SK-N-SH treated with all-trans-retinoic acid at 6 μM for 48 hours (cell line): ENCODE results near the gene PCBP3.

ENCODE experiments used
- ATAC-seq: fragments of 200-7000 bp; cut with Tn5 transposase; 3 replicates; pipeline ENCODE4 v1.9.1; 2020; ENCODE audit warnings: mild to moderate bottlenecking, moderate library complexity
- ARNTL ChIP-seq: fragments of 450-650 bp; formaldehyde crosslinking; IDR thresholded peaks from 2 replicates; pipeline ENCODE4 v1.5.0; 2020; ENCODE audit warnings: low read depth, mild to moderate bottlenecking, moderate library complexity, borderline replicate concordance
- BACH2 ChIP-seq: fragments of 250-450 bp; sonication (Bioruptor Pico); IDR thresholded peaks from 2 replicates; pipeline ENCODE4 v1.9.0; 2021; ENCODE audit warnings: mild to moderate bottlenecking, borderline replicate concordance
- CSDC2 ChIP-seq: fragments of 250-450 bp; sonication (Bioruptor Pico); IDR thresholded peaks from 2 replicates; pipeline ENCODE4 v1.5.0; 2020; ENCODE audit warnings: mild to moderate bottlenecking, moderate library complexity
- ESRRG ChIP-seq: fragments of 250-450 bp; sonication (Bioruptor Pico); IDR thresholded peaks from 2 replicates; pipeline ENCODE4 v1.6.1; 2021; ENCODE audit warnings: mild to moderate bottlenecking
- GLIS3 ChIP-seq: fragments of 250-450 bp; sonication (Bioruptor Pico); IDR thresholded peaks from 2 replicates; pipeline ENCODE4 v1.5.0; 2020; ENCODE audit warnings: mild to moderate bottlenecking, moderate library complexity
- ISL1 ChIP-seq: fragments of 250-450 bp; sonication (Bioruptor Pico); IDR thresholded peaks from 2 replicates; pipeline ENCODE4 v2.1.2; 2022; ENCODE audit warnings: mild to moderate bottlenecking, moderate library complexity
- OSR1 ChIP-seq: fragments of 250-450 bp; sonication (Bioruptor Pico); IDR thresholded peaks from 2 replicates; pipeline ENCODE4 v1.8.0; 2022; ENCODE audit warnings: moderate library complexity, mild to moderate bottlenecking, inconsistent platforms
- PATZ1 ChIP-seq: fragments of 250-450 bp; sonication (Bioruptor Pico); IDR thresholded peaks from 2 replicates; pipeline ENCODE4 v1.8.0; 2020; ENCODE audit warnings: mild to moderate bottlenecking, moderate library complexity, borderline replicate concordance
- RARB ChIP-seq: fragments of 250-450 bp; sonication (Bioruptor Pico); IDR thresholded peaks from 2 replicates; pipeline ENCODE4 v1.8.0; 2021; ENCODE audit warnings: mild to moderate bottlenecking, moderate library complexity
- TCF4 ChIP-seq: fragments of 250-450 bp; sonication (Bioruptor Pico); IDR thresholded peaks from 2 replicates; pipeline ENCODE4 v1.8.0; 2021; ENCODE audit warnings: mild to moderate bottlenecking, moderate library complexity, borderline replicate concordance
- TOX ChIP-seq: fragments of 250-450 bp; sonication (Bioruptor Pico); IDR thresholded peaks from 2 replicates; pipeline ENCODE4 v1.8.0; 2021; ENCODE audit warnings: mild to moderate bottlenecking, moderate library complexity, borderline replicate concordance
- TSHZ2 ChIP-seq: fragments of 250-450 bp; sonication (Bioruptor Pico); IDR thresholded peaks from 2 replicates; pipeline ENCODE4 v1.5.0; 2020; ENCODE audit warnings: mild to moderate bottlenecking, moderate library complexity
- ZFP30 ChIP-seq: fragments of 450-650 bp; formaldehyde crosslinking; IDR thresholded peaks from 2 replicates; pipeline ENCODE4 v1.5.0; 2022; ENCODE audit warnings: mild to moderate bottlenecking, moderate library complexity
- ZNF8 ChIP-seq: fragments of 450-650 bp; formaldehyde crosslinking; IDR thresholded peaks from 2 replicates; pipeline ENCODE4 v1.5.0; 2020; ENCODE audit warnings: mild to moderate bottlenecking, moderate library complexity
- TF ChIP-seq, protein P1 (sequence below): fragments of 250-450 bp; sonication (Bioruptor Pico); IDR thresholded peaks from 2 replicates; pipeline ENCODE4 v1.8.0; 2021; ENCODE audit warnings: low read depth, mild to moderate bottlenecking, moderate library complexity, borderline replicate concordance
- TF ChIP-seq, protein P2 (sequence below): fragments of 250-450 bp; sonication (Bioruptor Pico); IDR thresholded peaks from 2 replicates; pipeline ENCODE4 v1.5.1; 2021; ENCODE audit warnings: mild to moderate bottlenecking, moderate library complexity

Gene PCBP3

GRCh38 chr21:45835301-45836267 lies 192.1 kb downstream of the PCBP3 start:
- TF ChIP-seq TOX (CRISPR knock-in tag) (no peak), ZFP30 (CRISPR knock-in tag) (no peak), RARB (CRISPR knock-in tag) (no peak), TCF4 (CRISPR knock-in tag) (no peak), ESRRG (CRISPR knock-in tag) (no peak), BACH2 (CRISPR knock-in tag) (no peak), GLIS3 (no peak), CSDC2 (CRISPR knock-in tag) (no peak), ZNF8 (CRISPR knock-in tag) (no peak), TSHZ2 (CRISPR knock-in tag) (no peak), ISL1 (CRISPR knock-in tag) (no peak)
- TF ChIP-seq, protein P1, sequence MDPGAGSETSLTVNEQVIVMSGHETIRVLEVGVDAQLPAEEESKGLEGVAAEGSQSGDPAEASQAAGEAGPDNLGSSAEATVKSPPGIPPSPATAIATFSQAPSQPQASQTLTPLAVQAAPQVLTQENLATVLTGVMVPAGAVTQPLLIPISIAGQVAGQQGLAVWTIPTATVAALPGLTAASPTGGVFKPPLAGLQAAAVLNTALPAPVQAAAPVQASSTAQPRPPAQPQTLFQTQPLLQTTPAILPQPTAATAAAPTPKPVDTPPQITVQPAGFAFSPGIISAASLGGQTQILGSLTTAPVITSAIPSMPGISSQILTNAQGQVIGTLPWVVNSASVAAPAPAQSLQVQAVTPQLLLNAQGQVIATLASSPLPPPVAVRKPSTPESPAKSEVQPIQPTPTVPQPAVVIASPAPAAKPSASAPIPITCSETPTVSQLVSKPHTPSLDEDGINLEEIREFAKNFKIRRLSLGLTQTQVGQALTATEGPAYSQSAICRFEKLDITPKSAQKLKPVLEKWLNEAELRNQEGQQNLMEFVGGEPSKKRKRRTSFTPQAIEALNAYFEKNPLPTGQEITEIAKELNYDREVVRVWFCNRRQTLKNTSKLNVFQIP (CRISPR knock-in tag) = no peak
- TF ChIP-seq, protein P2, sequence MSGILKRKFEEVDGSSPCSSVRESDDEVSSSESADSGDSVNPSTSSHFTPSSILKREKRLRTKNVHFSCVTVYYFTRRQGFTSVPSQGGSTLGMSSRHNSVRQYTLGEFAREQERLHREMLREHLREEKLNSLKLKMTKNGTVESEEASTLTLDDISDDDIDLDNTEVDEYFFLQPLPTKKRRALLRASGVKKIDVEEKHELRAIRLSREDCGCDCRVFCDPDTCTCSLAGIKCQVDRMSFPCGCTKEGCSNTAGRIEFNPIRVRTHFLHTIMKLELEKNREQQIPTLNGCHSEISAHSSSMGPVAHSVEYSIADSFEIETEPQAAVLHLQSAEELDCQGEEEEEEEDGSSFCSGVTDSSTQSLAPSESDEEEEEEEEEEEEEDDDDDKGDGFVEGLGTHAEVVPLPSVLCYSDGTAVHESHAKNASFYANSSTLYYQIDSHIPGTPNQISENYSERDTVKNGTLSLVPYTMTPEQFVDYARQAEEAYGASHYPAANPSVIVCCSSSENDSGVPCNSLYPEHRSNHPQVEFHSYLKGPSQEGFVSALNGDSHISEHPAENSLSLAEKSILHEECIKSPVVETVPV = no peak
- TF ChIP-seq, all 23 proteins: peak for 0
- no peak for ATAC-seq

- ATAC-seq = peak; percentile 50
- TF ChIP-seq, protein P2 = no peak
- TF ChIP-seq ZNF8 (CRISPR knock-in tag) (no peak), ISL1 (CRISPR knock-in tag) (no peak), GLIS3 (no peak), TSHZ2 (CRISPR knock-in tag) (no peak), CSDC2 (CRISPR knock-in tag) (no peak), ZFP30 (CRISPR knock-in tag) (no peak), OSR1 (CRISPR knock-in tag) (no peak), ARNTL (CRISPR knock-in tag) (no peak), PATZ1 (no peak)
- TF ChIP-seq, all 23 proteins: peak for 0
These were observed 192.7 kb downstream of the PCBP3 start for GRCh38 chr21:45836268-45836655.
